ENCODE results near the gene LRFN2. TPM values are rescaled to one million over a fixed set of nuclear protein-coding genes. Genes with fewer than 3 reads are reported as not detected.
A peak's percentile ranks its signal among the peaks of the same experiment; 100 is the strongest.

The LRFN2 gene
- total and polyA plus RNA-seq, 2 of the 8 experiments (the other 6 are each of a cell fraction or from before 2014, with no cell fraction given), result 2.3 TPM

GRCh38 chr6:40349123-40349900, 237.9 kb downstream of the LRFN2 start:
- peaks cover 10% of the 10 kb centered on the region for H3K23me2 ChIP-seq (ENCODE audit: low read depth, low read length)
- H4K8ac ChIP-seq (ENCODE audit: extremely low read depth, insufficient read depth, low read length), result no peak overlapping the region
- POLR2A ChIA-PET (ENCODE audit: partially characterized antibody), result interaction anchor here (1.1 to 2.0 kb wide), 3 partner anchors 11 to 186 kb away, joined by 3 to 6 read pairs (median 4); no protein-coding TSS in a partner anchor
- no peak overlapping the region for H3K27ac ChIP-seq (ENCODE audit: low read depth, low read length)
- H3K14ac ChIP-seq (ENCODE audit: insufficient read length), result no peak overlapping the region
- no peak overlapping the region for H4K5ac ChIP-seq (ENCODE audit: insufficient read length, low read depth, low read length)
- no peak overlapping the region; a peak in 1 of 4 replicates for H3K4me2 ChIP-seq (ENCODE audit: insufficient read depth in 1 of 2, low read depth in 2 of 2, low read length in 2 of 2)
- no peaks in the 10 kb centered on the region for H3K79me1 ChIP-seq (ENCODE audit: low read depth, low read length)
- peak overlapping the region; percentile 26 for H2BK120ac ChIP-seq (replicated peaks; ENCODE audit: low read depth, low read length)
- H3K9me3 ChIP-seq (ENCODE audit: insufficient read depth in 2 of 2, low read depth in 1 of 2, low read length in 1 of 2), result no peaks in the 10 kb centered on the region
- no peak for FAIRE-seq
- peak overlapping the region; percentile 81 for H3K18ac ChIP-seq (ENCODE audit: extremely low read depth, low read length)
- no peak overlapping the region for H3K56ac ChIP-seq (replicated peaks; ENCODE audit: insufficient read length, low read depth, low read length)
- H3K23ac ChIP-seq (ENCODE audit: insufficient read length), result no peak overlapping the region
- WGBS, 2 experiments (ENCODE audit: extremely low coverage in 1 of 2, insufficient coverage in 1 of 2, insufficient read length in 1 of 2, insufficient replicate concordance in 2 of 2, low coverage in 1 of 2, low lambda C conversion rate in 2 of 2, missing lambda C conversion rate in 1 of 2), result 80% methylated on average over 7 of the region's 11 CpGs; no CpG with 5 or more reads in 1 of the 2 experiments
- peak overlapping the region; percentile 2 for H4K91ac ChIP-seq (replicated peaks; ENCODE audit: insufficient read length, low read length)
- H2BK5ac ChIP-seq (ENCODE audit: low read depth, low read length), result peak overlapping the region; percentile 7; the same call in 1 of the 2 replicates
- peak overlapping the region; percentile 55; the same call in 1 of the 2 replicates for H2BK15ac ChIP-seq (ENCODE audit: low read length)
- peaks cover 0 to 8% of the 10 kb centered on the region in 2 experiments for H4K20me1 ChIP-seq (replicated peaks in 1 of 2; ENCODE audit: control insufficient read depth in 1 of 2, insufficient read depth in 2 of 2, low read length in 2 of 2)
- H2BK20ac ChIP-seq (ENCODE audit: low read length), result peak overlapping the region; percentile 76
- peaks cover 3 to 28% (median 20%) of the 10 kb centered on the region in 4 experiments for H3K4me1 ChIP-seq (replicated peaks in 1 of 4; ENCODE audit: control insufficient read depth in 3 of 4, insufficient read depth in 4 of 4, low read length in 3 of 4)
- peak overlapping the region; percentile 96; the same call in 1 of the 2 replicates for H2BK12ac ChIP-seq (ENCODE audit: low read depth, low read length)
- H3K27me3 ChIP-seq (replicated peaks in 1 of 4; ENCODE audit: control insufficient read depth in 3 of 4, extremely low read depth in 1 of 4, insufficient read depth in 3 of 4, low read length in 3 of 4), result peaks cover 0 to 2% (median 0%) of the 10 kb centered on the region in 4 experiments; a peak in 1 of 7 replicates
- peak overlapping the region; percentile 40 for H3K4ac ChIP-seq (replicated peaks; ENCODE audit: insufficient read length, low read depth, low read length)
- CTCF ChIA-PET (ENCODE audit: partially characterized antibody), result interaction anchor here (1.0 to 8.5 kb wide), 6 partner anchors 8 to 373 kb away, joined by 3 to 88 read pairs (median 6); no protein-coding TSS in a partner anchor
- no peak overlapping the region for H3K9ac ChIP-seq (replicated peaks in 1 of 4; ENCODE audit: extremely low read depth in 1 of 4, low read depth in 3 of 4, low read length in 3 of 4)
- no peak overlapping the region for H3K4me3 ChIP-seq (ENCODE audit: extremely low read depth in 1 of 4, insufficient read depth in 2 of 4, low read depth in 3 of 4, low read length in 4 of 4)
- H3K36me3 ChIP-seq (ENCODE audit: control insufficient read depth in 2 of 4, insufficient read depth in 4 of 4, low read length in 3 of 4), result no peaks in the 10 kb centered on the region; a peak in 1 of 8 replicates
- DNase-seq (ENCODE audit: low read depth in 1 of 2, low spot score in 2 of 2), result no peak
- peaks cover 0 to 4% of the 10 kb centered on the region in 2 experiments; a peak in 2 of 4 replicates for H3K79me2 ChIP-seq (ENCODE audit: control insufficient read depth in 1 of 2, insufficient read depth in 2 of 2, low read length in 2 of 2)
- 0 out of 2 replicates have a peak overlapping the region, but pooled peaks have one; percentile 25 for H2AK5ac ChIP-seq (ENCODE audit: low read depth, low read length)
- H2AFZ ChIP-seq (ENCODE audit: low read length), result no peak overlapping the region; the same call in 1 of the 2 replicates
- TF ChIP-seq CTCF (IDR thresholded peaks at IDR 0.05; ENCODE audit: control extremely low read depth in 1 of 3, insufficient read depth in 1 of 3, low read depth in 1 of 3, low read length in 3 of 3) (no peak), RNF2 (IDR thresholded peaks at IDR 0.05; ENCODE audit: borderline replicate concordance, low read depth, low read length, missing control alignments, poor library complexity, severe bottlenecking) (no peak), FOSL1 (IDR thresholded peaks at IDR 0.05; ENCODE audit: insufficient read depth, low read depth, low read length) (no peak), POLR2A (IDR thresholded peaks at IDR 0.05; ENCODE audit: control extremely low read depth in 1 of 2, low read depth in 2 of 2, low read length in 2 of 2) (no peak), MAX (IDR thresholded peaks at IDR 0.05) (no peak), TBP (IDR thresholded peaks at IDR 0.05; ENCODE audit: low read depth, low read length) (no peak), NRF1 (IDR thresholded peaks at IDR 0.05; ENCODE audit: low read depth, low read length) (no peak), RBBP5 (IDR thresholded peaks at IDR 0.05; ENCODE audit: borderline replicate concordance, low read depth, low read length) (no peak)

All from H1 (cell line).